ENCODE measurements around the gene CRCP.

The CRCP gene

GRCh38 chr7:66198469-66198868, 83.8 kb downstream of the CRCP start:
- no peak for DNase-seq

- peak; percentile 19 for DNase-seq
Observed at GRCh38 chr7:66198956-66199355, 84.3 kb downstream of the CRCP start.

GRCh38 chr7:66202441-66202840, 87.8 kb downstream of the CRCP start:
- no peak for DNase-seq

Data from RPMI8226 (cell line).